ENCODE data around the gene DBT.
A peak's percentile ranks its signal among the peaks of the same experiment; 100 is the strongest.
"Not testable (repeated sequence)": the region's sequence is repeated elsewhere in the genome, so short reads cannot be mapped to it uniquely, and the experiment has no call there.

Gene DBT

DNA sequence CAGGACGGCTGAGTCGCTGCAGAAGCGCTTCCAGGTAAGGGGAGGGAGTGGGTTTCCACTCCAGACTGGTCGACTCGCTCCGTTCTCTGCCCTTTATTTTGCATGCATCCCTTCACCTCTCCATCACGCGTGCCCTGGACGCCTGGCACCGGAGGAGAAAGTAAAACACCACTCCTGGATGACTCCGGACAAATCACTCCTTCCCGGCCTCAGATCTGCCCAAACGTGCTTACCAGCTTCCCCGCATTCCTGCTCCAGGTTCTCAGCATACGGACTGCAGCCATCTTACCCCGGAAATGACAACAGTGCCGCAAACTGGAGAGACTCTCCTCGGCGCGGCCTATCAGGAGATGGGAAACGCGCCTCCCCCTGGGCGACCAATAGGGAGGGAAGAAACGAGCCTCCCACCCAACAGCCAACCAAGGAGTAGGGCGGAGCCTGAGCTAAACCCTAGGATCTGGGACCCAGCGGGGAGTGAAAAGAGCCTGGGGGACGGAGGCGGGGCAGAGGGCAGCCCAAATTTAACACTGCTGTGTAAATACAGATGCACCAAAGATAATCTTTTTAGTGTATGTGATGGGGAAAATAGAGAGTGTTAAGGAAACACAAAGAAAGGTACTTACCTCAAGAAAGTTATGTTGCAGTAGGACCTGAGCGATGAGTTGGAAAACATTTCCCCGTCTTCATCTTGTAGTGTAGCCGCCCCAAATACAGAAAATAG is at the start of gene DBT:
TSS of gene DBT (minus strand) at position 298 of the 721 bp plus-strand sequence. CDS start at position 284, 14 bp downstream.
- peak; percentile 86 to 92 for DNase-seq (ENCODE audit: low read depth in 2 of 2)

DNA sequence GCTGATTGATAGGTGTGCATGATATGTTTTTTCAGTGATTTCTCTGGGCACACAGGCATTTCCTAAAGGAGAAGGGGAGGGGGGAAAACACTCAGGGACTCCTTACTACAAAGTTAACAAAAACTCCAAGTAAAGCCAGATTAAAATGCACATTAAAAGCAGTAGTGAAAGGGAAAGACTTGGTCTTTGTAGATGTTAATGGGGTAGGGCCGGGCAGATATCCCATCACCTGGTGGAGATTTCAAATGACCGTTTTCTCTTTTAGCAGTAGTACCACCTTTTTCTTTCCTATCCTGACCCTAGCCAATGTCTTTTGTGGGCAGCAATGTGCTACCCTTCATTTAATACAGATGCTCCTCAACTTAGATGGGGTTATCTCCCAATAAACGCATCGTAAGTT is 48.9 kb upstream of the DBT start:
- DNase-seq (ENCODE audit: low read depth in 2 of 2) = no peak

DNA sequence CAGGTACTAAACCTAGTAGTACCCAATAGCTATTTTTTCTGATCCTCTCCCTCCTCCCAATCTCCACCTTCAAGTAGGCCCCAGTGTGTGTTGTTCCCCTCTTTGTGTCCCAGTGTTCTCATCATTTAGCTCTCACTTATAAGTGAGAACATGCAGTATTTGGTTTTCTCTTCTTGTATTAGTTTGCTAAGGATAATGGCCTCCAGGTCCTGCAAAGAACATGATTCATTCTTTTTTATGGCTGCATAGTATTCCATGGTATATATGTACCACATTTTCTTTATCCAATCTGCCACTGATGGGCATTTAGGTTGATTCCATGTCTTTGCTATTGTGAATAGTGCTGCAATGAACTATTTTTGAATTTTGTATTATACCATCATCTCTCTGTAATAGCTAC is 47.4 kb upstream of the DBT start:
- not testable (repeated sequence) for DNase-seq (ENCODE audit: low read depth in 2 of 2)

DNA sequence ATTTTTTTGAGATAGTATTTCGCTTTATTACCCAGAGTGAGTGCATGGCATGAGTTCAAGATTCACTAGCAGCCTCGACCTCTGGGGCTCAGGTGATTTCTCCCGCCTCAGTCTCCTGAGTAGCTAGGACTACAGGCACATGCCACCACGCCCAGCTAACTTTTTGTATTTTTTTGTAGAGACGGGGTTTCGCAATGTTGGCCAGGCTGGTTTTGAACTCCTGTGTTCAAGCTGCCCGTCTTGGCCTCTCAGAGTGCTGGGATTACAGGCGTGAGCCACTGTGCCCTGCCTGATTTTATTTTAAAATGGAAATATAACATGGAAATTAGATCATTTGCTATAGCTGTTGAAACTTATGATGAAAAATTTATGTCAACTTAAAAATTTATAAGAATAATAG is 46.5 kb upstream of the DBT start:
- no peak for DNase-seq (ENCODE audit: low read depth in 2 of 2)

DNA sequence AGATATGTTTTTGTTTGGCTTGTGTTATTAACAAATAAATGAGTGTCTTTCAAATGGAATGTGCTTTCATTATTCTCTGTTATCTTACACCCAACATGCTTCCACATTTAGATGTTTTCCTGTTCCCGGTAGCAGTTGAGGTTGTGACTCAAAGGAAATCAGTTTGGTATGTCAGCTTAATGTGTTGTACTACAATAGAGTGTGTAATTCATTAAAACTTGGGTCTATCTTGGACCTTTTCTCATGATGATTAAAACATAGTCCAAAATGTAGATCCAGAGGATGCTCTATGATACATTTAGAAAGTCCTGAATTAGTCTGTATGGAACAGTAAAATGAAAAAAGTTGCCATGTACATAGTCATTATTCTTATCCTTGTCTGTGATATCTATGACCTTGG is 43.1 kb upstream of the DBT start:
- DNase-seq (ENCODE audit: low read depth in 2 of 2) = no peak

DNA sequence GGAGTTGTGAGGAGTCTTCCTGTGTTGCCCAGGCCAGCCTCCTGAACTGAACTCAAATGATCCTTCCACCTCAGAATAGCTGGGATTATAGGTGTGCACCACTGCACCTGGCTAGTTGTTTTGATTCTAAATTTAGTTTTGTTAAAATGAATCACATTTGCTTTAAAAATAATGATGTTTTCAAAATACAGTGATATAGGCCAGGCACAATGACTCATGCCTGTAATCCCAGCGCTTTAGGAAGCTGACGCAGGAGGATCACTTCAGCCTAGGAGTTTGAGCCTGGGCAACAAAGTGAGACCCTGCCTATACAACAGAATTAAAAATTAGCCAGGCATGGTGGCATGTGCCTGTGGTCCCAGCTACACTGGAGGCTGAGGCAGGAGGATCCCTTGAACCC is 40.7 kb upstream of the DBT start:
- no peak for DNase-seq (ENCODE audit: low read depth in 2 of 2)

DNA sequence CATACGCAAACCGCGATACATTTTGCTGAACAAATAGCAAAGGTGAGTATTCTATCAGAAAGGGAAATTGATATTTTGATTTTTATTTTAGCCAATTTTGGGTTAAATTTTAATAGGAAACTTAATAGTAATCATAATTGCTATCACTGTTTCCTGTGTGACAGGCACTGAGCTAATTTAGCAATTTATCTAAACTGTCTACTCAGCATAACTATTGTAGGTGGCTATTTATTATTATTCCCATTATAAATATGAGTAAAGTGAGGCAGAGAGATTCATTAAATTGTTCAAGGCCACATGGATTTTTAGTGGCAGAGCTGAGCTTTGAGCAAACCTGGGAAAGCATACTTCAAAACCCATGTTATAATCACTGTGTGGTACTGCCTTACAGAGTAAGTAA is 37.5 kb upstream of the DBT start:
- no peak for DNase-seq (ENCODE audit: low read depth in 2 of 2)

DNA sequence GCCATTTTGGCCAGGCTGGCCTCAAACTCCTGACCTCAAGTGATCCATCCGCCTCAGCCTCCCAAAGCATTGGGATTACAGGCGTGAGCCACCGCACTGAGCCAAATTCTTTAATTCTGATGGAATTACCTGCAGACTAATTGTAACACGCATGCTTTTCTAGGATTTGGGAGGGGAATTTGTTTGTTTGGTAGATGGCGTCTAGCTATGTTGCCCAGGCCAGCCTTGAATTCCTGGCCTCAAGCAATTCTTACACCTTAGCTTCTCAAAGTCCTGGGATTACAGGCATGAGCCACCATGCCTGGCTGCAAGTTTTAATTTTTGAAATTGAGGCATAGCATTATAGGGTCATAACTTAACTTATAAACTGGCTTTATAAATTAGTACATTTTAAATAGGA is 35.0 kb upstream of the DBT start:
- DNase-seq (ENCODE audit: low read depth in 2 of 2) = no peak

DNA sequence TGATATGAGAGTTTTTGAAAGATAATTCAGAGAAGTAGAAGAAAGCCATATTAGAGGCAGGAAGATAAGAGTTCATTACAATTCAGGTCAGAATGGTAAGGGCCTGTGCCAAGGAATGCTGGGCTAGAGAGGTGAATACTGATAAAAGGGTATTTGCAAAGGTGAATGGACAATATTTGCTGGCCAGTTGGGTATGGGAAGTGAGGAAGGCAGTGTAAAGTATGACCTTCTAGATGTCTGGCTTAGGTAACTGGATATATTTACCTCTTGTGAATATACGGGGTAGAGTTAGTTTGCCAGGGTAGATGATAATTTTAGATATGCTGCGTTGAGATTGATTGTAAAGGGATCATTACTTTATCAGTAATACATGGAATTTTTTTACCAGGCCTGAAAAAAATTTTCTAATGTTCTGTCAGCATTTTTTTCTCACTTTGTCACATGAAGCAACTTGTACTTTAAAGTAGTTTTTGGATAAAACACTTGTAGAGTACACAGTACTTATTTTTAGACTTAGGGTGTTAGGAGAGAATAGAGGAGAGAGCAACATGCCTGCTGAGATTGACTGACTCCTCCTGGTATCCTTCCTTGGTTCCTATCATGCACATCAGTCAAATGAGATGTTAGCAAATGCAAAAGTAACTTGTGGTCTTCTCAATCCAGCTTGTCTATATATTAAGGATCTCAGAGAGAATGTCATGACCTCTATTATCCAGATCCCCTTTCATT is 30.5 kb upstream of the DBT start:
- no peak for DNase-seq (ENCODE audit: low read depth in 2 of 2)

DNA sequence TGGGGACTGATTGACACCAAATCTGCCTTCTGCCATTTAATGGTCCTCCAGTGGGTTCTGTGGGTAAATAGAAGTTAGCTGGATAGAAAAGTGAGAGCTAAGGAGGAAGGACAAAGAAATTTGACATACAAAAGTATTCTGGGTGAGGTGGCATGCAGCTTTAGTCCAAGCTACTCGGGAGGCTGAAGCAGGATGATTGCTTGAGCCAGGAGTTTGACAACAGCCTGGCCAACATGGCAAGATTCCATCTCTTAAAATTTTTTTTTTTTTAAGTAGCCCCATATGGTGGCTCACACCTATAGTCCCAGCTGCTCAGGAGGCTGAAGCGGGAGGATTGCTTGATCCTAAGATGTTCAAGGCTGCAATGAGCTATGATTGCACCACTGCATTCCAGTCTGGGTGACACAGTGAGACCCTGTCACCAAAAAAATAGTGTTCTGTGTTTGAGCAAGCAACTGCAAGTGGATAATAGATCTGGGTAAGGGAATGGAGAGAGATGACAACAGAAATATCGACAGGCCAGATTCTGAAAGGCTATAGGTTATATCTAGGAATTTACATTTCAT is 29.8 kb upstream of the DBT start:
- no peak for DNase-seq (ENCODE audit: low read depth in 2 of 2)

DNA sequence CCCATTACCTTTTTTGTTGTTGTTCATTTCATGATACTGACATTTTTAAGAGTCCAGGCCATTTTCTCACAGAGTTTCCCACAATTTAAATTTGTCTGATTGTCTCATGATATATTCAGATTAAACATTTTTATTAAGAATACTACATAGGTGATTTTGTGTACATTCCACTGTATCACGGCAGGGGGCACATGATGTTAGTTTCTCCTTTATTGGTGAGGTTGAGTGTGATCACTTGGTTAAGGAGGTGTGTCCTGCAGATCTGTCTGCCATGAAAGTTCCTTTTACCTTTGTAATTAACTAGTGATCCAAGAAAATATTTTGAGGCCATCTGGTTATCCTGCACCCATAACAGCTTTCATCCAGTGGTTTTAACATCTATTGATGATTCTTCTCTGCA is 28.2 kb upstream of the DBT start:
- peak in 1 of 2 donors; percentile 2 for DNase-seq (ENCODE audit: low read depth in 2 of 2)

DNA sequence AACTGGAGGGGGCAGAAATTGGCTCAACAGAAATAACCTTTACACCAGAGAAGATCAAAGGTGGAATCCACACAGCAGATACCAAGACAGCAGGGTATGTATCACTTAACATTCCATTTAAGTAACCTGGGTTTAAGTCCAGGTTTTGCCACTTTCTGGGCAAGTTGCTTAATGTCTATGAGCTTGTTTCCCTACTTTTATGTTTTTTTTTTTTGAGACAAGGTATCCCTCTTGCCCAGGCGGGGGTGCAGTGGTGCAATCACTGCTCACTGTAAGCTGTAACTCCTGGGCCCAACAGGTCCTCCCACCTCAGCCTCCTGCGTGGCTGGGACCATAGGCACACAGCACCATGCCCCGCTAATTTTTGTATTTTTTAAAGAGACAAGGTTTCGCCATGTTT is 18.6 kb upstream of the DBT start:
- DNase-seq (ENCODE audit: low read depth in 2 of 2) = no peak

DNA sequence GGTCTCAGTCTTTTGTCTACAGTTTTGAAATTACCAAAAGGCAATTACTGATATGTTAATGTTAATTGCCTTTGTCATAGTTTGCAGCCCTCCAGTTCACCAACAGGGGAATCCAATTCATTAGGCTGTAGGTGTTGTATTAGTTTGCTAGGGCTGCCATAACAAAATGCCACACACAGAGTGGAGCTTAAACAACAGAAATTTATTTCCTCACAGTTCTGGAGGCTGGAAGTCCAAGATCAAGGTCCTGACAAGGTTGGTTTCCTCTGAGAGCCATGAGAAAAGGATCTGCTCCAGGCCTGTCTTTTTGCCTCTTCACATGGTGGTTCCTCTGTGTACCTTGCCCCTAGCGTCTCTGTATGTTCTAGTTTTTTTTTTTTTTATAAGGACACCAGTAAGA is 17.6 kb upstream of the DBT start:
- DNase-seq (ENCODE audit: low read depth in 2 of 2) = no peak

DNA sequence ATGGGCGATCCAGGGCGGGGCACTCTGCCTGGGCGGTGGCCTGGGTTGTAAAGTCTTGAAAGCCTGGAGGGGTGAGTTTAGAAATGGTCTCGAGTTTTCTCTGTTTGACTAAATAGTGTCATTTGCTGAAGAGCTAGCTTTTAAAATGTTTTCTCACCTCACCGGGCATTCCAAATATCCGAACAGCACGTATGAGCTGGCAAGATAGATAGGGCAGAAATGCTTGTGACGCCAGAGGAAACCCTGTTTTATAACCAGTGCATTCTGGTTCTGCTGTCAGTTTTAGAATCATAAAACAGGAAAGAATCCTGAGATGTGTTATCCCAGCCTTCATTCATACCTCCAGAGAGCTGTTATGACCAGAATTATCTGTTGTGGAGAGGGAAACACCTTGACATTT is 17.1 kb upstream of the DBT start:
- DNase-seq (ENCODE audit: low read depth in 2 of 2) = no peak

DNA sequence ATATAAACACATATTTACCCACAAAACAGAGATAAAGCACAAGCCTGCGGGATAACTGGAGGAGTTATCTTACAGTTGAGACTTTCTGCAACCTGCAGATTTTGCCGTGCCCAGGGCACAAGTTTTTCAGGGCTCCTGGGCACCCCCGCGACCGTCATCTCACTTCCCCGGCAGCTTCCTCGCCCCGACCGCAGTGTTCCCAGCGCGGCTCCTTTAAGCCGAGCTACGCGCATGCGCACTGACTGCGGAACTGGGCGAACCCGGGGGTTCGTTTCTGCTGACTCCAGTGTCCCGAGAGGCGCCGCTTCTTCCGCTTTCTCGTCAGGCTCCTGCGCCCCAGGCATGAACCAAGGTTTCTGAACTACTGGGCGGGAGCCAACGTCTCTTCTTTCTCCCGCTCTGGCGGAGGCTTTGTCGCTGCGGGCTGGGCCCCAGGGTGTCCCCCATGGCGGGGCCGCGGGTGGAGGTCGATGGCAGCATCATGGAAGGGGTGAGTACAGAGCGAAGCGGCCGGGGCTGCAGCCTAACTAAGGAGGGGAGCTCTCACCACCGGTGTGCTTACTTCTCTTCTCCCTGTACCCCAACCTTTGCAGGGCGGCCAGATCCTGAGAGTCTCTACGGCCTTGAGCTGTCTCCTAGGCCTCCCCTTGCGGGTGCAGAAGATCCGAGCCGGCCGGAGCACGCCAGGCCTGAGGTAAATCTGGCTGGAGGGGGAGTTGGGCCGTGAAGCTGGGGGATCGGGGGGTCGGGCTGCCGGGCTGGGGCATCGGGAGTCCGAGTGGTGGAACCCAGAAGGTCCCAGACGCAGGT is 16.5 kb upstream of the DBT start, which contains the start of gene RTCA:
TSS of gene RTCA (plus strand) at position 286 of the 810 bp plus-strand sequence. CDS start at position 446, 160 bp downstream.
- peak; percentile 94 to 95 for DNase-seq (ENCODE audit: low read depth in 2 of 2)

DNA sequence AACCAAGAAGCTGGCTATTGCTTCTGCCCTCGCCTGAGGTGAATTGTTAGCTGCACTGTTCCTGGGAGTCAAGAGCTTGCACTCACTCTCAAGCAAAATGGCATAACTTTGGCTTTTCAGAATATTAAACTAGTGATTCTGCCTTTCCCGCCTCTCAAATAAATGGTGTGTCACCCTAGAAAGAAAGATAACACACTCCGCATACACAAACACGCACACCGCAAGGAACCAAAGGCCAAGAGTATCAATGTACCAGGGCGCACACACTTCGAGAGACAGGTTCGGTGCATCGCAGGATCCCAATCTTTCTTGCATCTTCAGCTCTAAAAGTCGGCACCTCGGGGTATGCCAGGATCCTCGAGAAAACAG is 15.9 kb upstream of the DBT start:
- no peak for DNase-seq (ENCODE audit: low read depth in 2 of 2)

DNA sequence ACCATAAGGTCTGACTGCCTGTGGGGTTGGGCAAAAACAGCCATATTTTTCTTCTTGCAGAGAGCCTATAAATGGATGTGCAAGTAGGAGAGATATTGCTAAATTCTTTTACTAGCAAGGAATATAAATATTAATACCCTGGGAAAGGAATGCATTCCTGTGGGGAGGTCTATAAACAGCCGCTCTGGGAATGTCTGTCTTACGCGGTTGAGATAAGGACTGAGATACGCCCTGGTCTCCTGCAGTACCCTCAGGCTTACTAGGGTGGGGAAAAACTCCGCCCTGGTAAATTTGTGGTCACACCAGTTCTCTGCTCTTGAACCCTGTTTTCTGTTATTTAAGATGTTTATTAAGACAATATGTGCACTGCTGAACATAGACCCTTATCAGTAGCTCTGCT is 14.4 kb upstream of the DBT start:
- DNase-seq (ENCODE audit: low read depth in 2 of 2) = not testable (repeated sequence)

DNA sequence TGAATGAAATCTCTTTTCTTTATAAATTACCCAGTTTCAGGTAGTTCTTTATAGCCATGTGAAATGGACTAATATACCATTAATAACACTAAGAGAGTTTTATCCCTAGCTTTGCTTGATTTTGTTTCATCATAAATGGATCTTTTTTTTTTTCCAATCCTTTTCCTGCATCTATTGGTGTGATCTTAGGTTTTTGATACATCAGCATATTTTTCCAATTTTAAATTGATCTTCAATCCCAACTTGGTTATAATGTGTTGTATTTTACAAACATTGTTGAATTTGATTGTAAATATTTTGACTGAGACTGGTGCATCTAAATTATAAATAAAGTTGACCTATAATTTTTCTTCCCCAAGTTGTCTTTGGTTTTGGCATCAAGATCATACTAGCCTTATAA is 12.1 kb upstream of the DBT start:
- no peak for DNase-seq (ENCODE audit: low read depth in 2 of 2)

DNA sequence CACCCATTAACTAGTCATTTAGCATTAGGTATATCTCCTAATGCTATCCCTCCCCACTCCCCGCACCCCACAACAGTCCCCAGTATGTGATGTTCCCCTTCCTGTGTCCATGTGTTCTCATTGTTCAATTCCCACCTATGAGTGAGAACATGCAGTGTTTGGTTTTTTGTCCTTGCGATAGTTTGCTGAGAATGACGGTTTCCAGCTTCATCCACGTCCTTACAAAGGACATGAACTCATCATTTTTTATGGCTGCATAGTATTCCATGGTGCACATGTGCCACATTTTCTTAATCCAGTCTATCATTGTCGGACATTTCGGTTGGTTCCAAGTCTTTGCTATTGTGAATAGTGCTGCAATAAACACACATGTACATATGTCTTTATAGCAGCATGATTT is 8.8 kb upstream of the DBT start:
- not testable (repeated sequence) for DNase-seq (ENCODE audit: low read depth in 2 of 2)

DNA sequence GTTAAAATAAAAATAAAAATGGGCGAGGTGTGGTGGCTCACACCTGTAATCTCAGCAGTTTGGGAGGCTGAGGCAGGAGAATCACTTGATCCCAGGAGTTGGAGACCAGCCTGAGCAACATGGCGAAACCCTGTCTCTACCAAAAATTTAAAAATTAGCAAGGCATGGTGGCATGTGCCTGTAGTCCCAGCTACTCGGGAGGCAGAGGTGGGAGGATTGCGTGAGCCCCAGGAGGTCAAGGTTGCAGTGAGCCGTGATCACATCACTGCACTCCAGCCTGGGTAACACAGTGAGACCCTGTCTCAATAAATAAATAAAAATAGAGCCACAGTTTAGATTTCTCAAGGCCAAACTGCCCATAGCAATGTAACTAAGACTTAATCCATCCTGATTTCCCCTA is 6.6 kb upstream of the DBT start:
- not testable (repeated sequence) for DNase-seq (ENCODE audit: low read depth in 2 of 2)

DNA sequence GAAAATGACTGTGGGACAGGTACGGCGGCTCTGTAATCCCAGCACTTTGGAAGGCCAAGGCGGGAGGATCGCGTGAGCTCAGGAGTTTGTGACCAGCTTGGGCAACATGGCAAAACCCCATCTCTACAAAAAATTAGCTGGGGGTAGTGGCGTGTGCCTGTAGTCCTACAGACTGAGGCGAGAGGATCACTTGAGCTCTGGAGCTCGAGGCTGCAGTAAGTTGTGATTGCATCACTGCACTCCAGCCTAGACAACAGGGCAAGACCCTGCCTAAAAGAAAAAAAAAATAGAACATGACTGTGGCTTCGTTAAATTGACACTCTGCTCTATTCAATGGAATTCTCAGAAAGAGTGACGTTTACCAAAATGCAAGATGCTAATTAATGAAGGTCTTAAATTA is 3.9 kb upstream of the DBT start:
- no peak for DNase-seq (ENCODE audit: low read depth in 2 of 2)

DNA sequence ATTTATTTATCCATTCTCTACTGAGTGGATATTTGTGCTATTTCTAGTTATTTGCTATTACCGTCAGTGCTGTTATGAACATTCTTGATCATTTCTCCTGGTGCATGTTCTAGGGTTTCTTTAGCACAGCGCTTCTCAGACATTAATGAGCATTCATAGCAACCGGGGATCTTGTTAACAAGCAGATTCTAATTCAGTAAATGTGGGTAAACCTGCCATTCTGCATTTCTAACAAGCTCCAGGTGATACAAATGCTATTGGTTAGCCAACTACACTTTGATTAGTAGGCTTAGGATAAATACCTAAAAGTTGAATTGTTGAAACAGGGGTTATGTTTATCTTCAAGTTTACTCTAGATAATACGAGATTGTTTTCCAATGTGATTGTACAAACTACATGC is 3.3 kb upstream of the DBT start:
- DNase-seq (ENCODE audit: low read depth in 2 of 2) = no peak
